GM18498 (cell line): ENCODE results near the gene USP48.

Source experiments
- ATAC-seq: cut with Tn5 transposase; IDR thresholded peaks from one replicate; pipeline ENCODE4 v1.9.1; 2021; ENCODE audit warnings: mild to moderate bottlenecking, moderate library complexity; ENCODE audit not compliant: unreplicated experiment

USP48 gene

GRCh38 chr1:21749859-21750468 lies 33.0 kb downstream of the USP48 start:
- ATAC-seq: no peak

GRCh38 chr1:21749109-21749508 lies 33.8 kb downstream of the USP48 start:
- no peak for ATAC-seq

GRCh38 chr1:21743476-21743875 lies 39.5 kb downstream of the USP48 start:
- ATAC-seq: no peak

- ATAC-seq: no peak
These were observed 40.4 kb downstream of the USP48 start for GRCh38 chr1:21742578-21742977.

- ATAC-seq: no peak
These were observed 41.7 kb downstream of the USP48 start for GRCh38 chr1:21741206-21741605.

GRCh38 chr1:21736876-21737275 lies 46.1 kb downstream of the USP48 start:
- no peak for ATAC-seq

- no peak for ATAC-seq
These were observed 46.9 kb downstream of the USP48 start for GRCh38 chr1:21736011-21736410.

- ATAC-seq: no peak
These were observed 48.4 kb downstream of the USP48 start for GRCh38 chr1:21734526-21734925.

- no peak for ATAC-seq
These were observed 50.3 kb downstream of the USP48 start for GRCh38 chr1:21732664-21733063.

- ATAC-seq: no peak
These were observed 57.1 kb downstream of the USP48 start for GRCh38 chr1:21725748-21726392.

- no peak for ATAC-seq
These were observed 58.4 kb downstream of the USP48 start for GRCh38 chr1:21724570-21724969.

GRCh38 chr1:21724098-21724497 lies 58.9 kb downstream of the USP48 start:
- ATAC-seq: no peak

GRCh38 chr1:21721295-21721985 lies 61.5 kb downstream of the USP48 start:
- ATAC-seq: no peak

- ATAC-seq: no peak
These were observed 66.8 kb downstream of the USP48 start for GRCh38 chr1:21716169-21716568.

- ATAC-seq: no peak
These were observed 75.1 kb downstream of the USP48 start for GRCh38 chr1:21707891-21708290.

- ATAC-seq: no peak
These were observed 75.7 kb downstream of the USP48 start for GRCh38 chr1:21707086-21707840.

GRCh38 chr1:21706151-21706835 lies 76.7 kb downstream of the USP48 start:
- ATAC-seq: no peak

GRCh38 chr1:21705303-21705980 lies 77.5 kb downstream of the USP48 start:
- ATAC-seq: no peak

- no peak for ATAC-seq
These were observed 78.8 kb downstream of the USP48 start for GRCh38 chr1:21704145-21704544.

GRCh38 chr1:21703318-21703963 lies 79.5 kb downstream of the USP48 start:
- no peak for ATAC-seq
